ENCODE measurements around the gene ITSN2. TPM values are rescaled to one million over a fixed set of nuclear protein-coding genes. Genes with fewer than 3 reads are reported as not detected.

The ITSN2 gene
- total and polyA plus RNA-seq, 2 of the 8 experiments (the other 6 are each of a cell fraction or from before 2014, with no cell fraction given), result 9.3 to 17.0 TPM

DNA sequence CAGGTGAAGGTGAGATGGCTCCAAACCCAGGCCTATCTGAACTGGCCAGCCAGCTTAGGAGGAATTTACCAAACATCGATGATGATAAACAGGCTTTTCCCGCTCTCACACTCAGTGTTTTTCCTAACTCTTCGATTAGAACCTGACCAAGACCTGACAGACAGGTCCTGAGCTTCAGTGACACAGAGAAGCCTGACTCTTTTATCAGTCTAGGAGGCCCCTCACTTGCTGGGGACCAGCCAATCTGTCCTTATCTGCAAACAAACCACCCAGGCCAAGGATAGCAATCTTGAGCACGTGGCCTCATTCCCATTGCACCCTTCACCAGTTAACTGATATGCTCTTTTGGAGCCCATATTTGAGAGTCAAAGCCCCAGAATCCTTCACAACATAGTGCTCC lies 1.9 kb upstream of the ITSN2 start (continued):
- TF ChIP-seq E2F6 (IDR thresholded peaks at IDR 0.05) (no peak), TEAD4 (IDR thresholded peaks at IDR 0.05; ENCODE audit: low read depth, low read length) (no peak), ATF2 (IDR thresholded peaks at IDR 0.05; ENCODE audit: low read length) (no peak), TAF7 (optimal IDR thresholded peaks at IDR 0.05; ENCODE audit: borderline replicate concordance, low read depth, low read length) (no peak)

Data from H1 (cell line).